Loucy (cell line): Measurements from ENCODE around the gene USP25.

ENCODE experiments used
- H2AFZ ChIP-seq: fragments of 200-600 bp; sonication (generic); 2 replicates; pipeline ENCODE4 v1.6.0; 2016; ENCODE audit warnings: antibody characterized with exemption, mild to moderate bottlenecking, low read length, moderate library complexity
- H3F3A ChIP-seq: fragments of 200-600 bp; 2 replicates; pipeline ENCODE4 v1.6.0; 2016; ENCODE audit warnings: antibody characterized with exemption, low read depth, mild to moderate bottlenecking
- H3K27me3 ChIP-seq: fragments of 200-600 bp; sonication (generic); 2 replicates; pipeline ENCODE4 v1.6.1; 2014; ENCODE audit warnings: low read length, mild to moderate bottlenecking; ENCODE audit not compliant: insufficient read depth, poor library complexity, severe bottlenecking
- H3K36me3 ChIP-seq: fragments of 200-600 bp; sonication (generic); 2 replicates; pipeline ENCODE4 v1.6.1; 2016; ENCODE audit warnings: low read length; ENCODE audit not compliant: insufficient read depth
- H3K4me1 ChIP-seq: fragments of 200-600 bp; sonication (generic); 2 replicates; pipeline ENCODE4 v1.5.1; 2014; ENCODE audit warnings: low read length, mild to moderate bottlenecking; ENCODE audit not compliant: insufficient read depth, poor library complexity, severe bottlenecking
- H3K4me2 ChIP-seq: fragments of 200-600 bp; sonication (generic); 2 replicates; pipeline ENCODE4 v1.6.0; 2014; ENCODE audit warnings: antibody characterized with exemption, low read length, low read depth, mild to moderate bottlenecking; ENCODE audit not compliant: poor library complexity, severe bottlenecking
- H3K4me3 ChIP-seq: fragments of 200-600 bp; sonication (generic); 2 replicates; pipeline ENCODE4 v1.5.1; 2014; ENCODE audit warnings: low read length, mild to moderate bottlenecking, mixed read lengths; ENCODE audit not compliant: poor library complexity, severe bottlenecking
- H3K79me2 ChIP-seq: fragments of 200-600 bp; sonication (generic); 2 replicates; pipeline ENCODE4 v1.6.1; 2014; ENCODE audit warnings: low read length; ENCODE audit not compliant: insufficient read depth
- H3K9ac ChIP-seq: fragments of 200-600 bp; sonication (generic); 2 replicates; pipeline ENCODE4 v1.6.0; 2014; ENCODE audit warnings: mild to moderate bottlenecking, low read depth, low read length, moderate library complexity; ENCODE audit not compliant: poor library complexity, severe bottlenecking
- H3K9me2 ChIP-seq: fragments of 200-600 bp; sonication (generic); replicated peaks from 2 replicates; pipeline ENCODE4 v1.6.1; 2016; ENCODE audit warnings: low read depth, low read length, mixed read lengths
- H3K9me3 ChIP-seq: fragments of 200-600 bp; sonication (generic); 2 replicates; pipeline ENCODE4 v1.6.1; 2014; ENCODE audit warnings: mild to moderate bottlenecking, antibody characterized with exemption, low read length, low read depth; ENCODE audit not compliant: insufficient read depth
- H4K20me1 ChIP-seq: fragments of 200-600 bp; sonication (generic); 2 replicates; pipeline ENCODE4 v1.6.0; 2014; ENCODE audit warnings: antibody characterized with exemption, low read length, mild to moderate bottlenecking; ENCODE audit not compliant: insufficient read depth, poor library complexity, severe bottlenecking
- CTCF ChIP-seq: fragments of 200-600 bp; sonication (generic); conservative IDR thresholded peaks from 2 replicates; pipeline ENCODE4 v1.5.1; 2014; ENCODE audit warnings: mild to moderate bottlenecking, antibody characterized with exemption, low read length
- EZH2phosphoT487 ChIP-seq: fragments of 200-600 bp; IDR thresholded peaks from 2 replicates; pipeline ENCODE4 v1.6.1; 2018; ENCODE audit warnings: antibody characterized with exemption, mild to moderate bottlenecking, moderate library complexity, borderline replicate concordance

The USP25 gene

GRCh38 chr21:15768853-15769252 is 39.1 kb downstream of the USP25 start:
- H3K4me2 ChIP-seq = no peak overlapping the region
- no peak for TF ChIP-seq CTCF
- TF ChIP-seq EZH2phosphoT487 = no peak
- no peak overlapping the region for H3K9ac ChIP-seq
- no peaks in the 10 kb centered on the region for H3K9me2 ChIP-seq
- no peaks in the 10 kb centered on the region for H4K20me1 ChIP-seq
- H3K4me1 ChIP-seq = no peaks in the 10 kb centered on the region
- H2AFZ ChIP-seq = no peak overlapping the region
- H3K9me3 ChIP-seq = no peaks in the 10 kb centered on the region
- peaks cover 5% of the 10 kb centered on the region; the same call in 1 of the 2 replicates for H3K79me2 ChIP-seq
- H3K36me3 ChIP-seq = peaks cover 4% of the 10 kb centered on the region
- no peaks in the 10 kb centered on the region for H3F3A ChIP-seq
- H3K4me3 ChIP-seq = no peak overlapping the region
- H3K27me3 ChIP-seq = no peaks in the 10 kb centered on the region

- Histone ChIP-seq H3K9ac (no peak overlapping the region), H4K20me1 (no peaks in the 10 kb centered on the region), H3K27me3 (no peaks in the 10 kb centered on the region), H3F3A (no peaks in the 10 kb centered on the region), H3K36me3 (peaks cover 3% of the 10 kb centered on the region), H3K4me3 (no peak overlapping the region), H3K9me3 (no peaks in the 10 kb centered on the region), H3K9me2 (no peaks in the 10 kb centered on the region), H3K4me1 (peaks cover 3% of the 10 kb centered on the region), H2AFZ (no peak overlapping the region), H3K79me2 (peaks cover 5% of the 10 kb centered on the region; the same call in 1 of the 2 replicates), H3K4me2 (no peak overlapping the region)
- TF ChIP-seq CTCF = no peak
Measured at GRCh38 chr21:15771311-15771710, 41.5 kb downstream of the USP25 start.

DNA sequence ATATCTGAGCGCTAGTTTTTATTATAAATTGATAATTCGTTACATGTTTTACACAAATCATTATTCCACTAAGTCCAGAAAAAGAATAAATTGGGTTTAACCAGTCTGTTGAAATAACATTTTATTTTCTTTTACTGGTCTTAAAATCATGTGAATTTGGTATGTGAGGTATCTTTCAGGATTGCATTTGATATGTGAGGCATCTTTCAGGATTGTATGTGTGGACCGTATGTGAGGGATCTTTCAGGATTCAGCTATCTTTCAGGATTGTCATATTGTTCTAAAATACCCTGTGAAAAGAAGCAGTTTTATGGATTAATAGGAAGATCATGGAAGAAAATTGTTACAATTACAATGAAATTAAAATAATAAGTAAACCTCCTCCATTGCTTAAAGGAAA is 42.9 kb downstream of the USP25 start:
- Histone ChIP-seq H4K20me1 (no peaks in the 10 kb centered on the region), H3K4me1 (peaks cover 3% of the 10 kb centered on the region), H3K9ac (no peak overlapping the region), H3K9me3 (no peaks in the 10 kb centered on the region), H3F3A (no peaks in the 10 kb centered on the region), H2AFZ (no peak overlapping the region), H3K9me2 (no peaks in the 10 kb centered on the region), H3K27me3 (no peaks in the 10 kb centered on the region), H3K36me3 (no peaks in the 10 kb centered on the region; the same call in 1 of the 2 replicates), H3K79me2 (peaks cover 5% of the 10 kb centered on the region; the same call in 1 of the 2 replicates), H3K4me3 (no peak overlapping the region), H3K4me2 (no peak overlapping the region)
- no peak for TF ChIP-seq EZH2phosphoT487
- TF ChIP-seq CTCF = no peak
